Caco-2 (cell line): ENCODE measurements around the gene WDFY4. TPM values are rescaled to one million over a fixed set of nuclear protein-coding genes. Genes with fewer than 3 reads are reported as not detected.

ENCODE experiments used
- BruUV-seq: library from RNA; stranded (reverse); fragments of 400-500 nt; replicated peaks from 2 replicates; lab custom pipeline; 2021; lab: Mats Ljungman, UMichigan
- CTCF ChIA-PET: fragments of 300-600 bp; sonication (Branson Sonifier 250); formaldehyde crosslinking; loops from one replicate; lab custom pipeline; 2022; ENCODE audit warnings: antibody characterized with exemption; lab: Charles Lee
- POLR2A ChIA-PET: fragments of 300-600 bp; sonication (Branson Sonifier 250); formaldehyde crosslinking; loops from one replicate; lab custom pipeline; 2022; ENCODE audit warnings: antibody characterized with exemption; lab: Charles Lee
- DNase-seq, 2 experiments: peaks; one replicate each; pipeline versions ENCODE4 v3.0.0 to v3.0.0-alpha.2; 2020 to 2022
- H3K27me3 ChIP-seq: replicated peaks from 2 replicates; pipeline ENCODE4 v1.6.0; 2011; ENCODE audit warnings: low read length; ENCODE audit not compliant: control insufficient read depth, insufficient read depth
- H3K36me3 ChIP-seq: 2 replicates; pipeline ENCODE4 v1.5.1; 2011; ENCODE audit warnings: low read length; ENCODE audit not compliant: control insufficient read depth, insufficient read depth
- H3K4me1 ChIP-seq: fragments of 250-450 bp; sonication (Bioruptor Pico); 2 replicates; pipeline ENCODE4 v1.5.1; 2020; ENCODE audit warnings: mild to moderate bottlenecking
- H3K4me3 ChIP-seq: 2 replicates; pipeline ENCODE4 v1.5.1; 2011; ENCODE audit warnings: low read depth, mild to moderate bottlenecking, control low read depth, low read length
- H3K9me3 ChIP-seq: fragments of 250-450 bp; sonication (Bioruptor Pico); 2 replicates; pipeline ENCODE4 v1.5.1; 2020; ENCODE audit warnings: mild to moderate bottlenecking, moderate library complexity
- H3K27ac Mint-ChIP-seq: one replicate; pipeline ENCODE4 v1.8.0; 2022; ENCODE audit warnings: mixed read lengths; ENCODE audit not compliant: unreplicated experiment
- H3K27me3 Mint-ChIP-seq: one replicate; pipeline ENCODE4 v1.8.0; 2022; ENCODE audit warnings: mixed read lengths; ENCODE audit not compliant: insufficient read depth, unreplicated experiment
- H3K36me3 Mint-ChIP-seq: one replicate; pipeline ENCODE4 v1.8.0; 2022; ENCODE audit warnings: mild to moderate bottlenecking, mixed read lengths; ENCODE audit not compliant: insufficient read depth, unreplicated experiment
- H3K4me1 Mint-ChIP-seq: one replicate; pipeline ENCODE4 v1.8.0; 2022; ENCODE audit warnings: low read depth, mixed read lengths; ENCODE audit not compliant: unreplicated experiment
- H3K4me3 Mint-ChIP-seq: one replicate; pipeline ENCODE4 v1.8.0; 2022; ENCODE audit warnings: mild to moderate bottlenecking, moderate library complexity, mixed read lengths; ENCODE audit not compliant: unreplicated experiment
- H3K9me3 Mint-ChIP-seq: one replicate; pipeline ENCODE4 v1.8.0; 2022; ENCODE audit warnings: mixed read lengths; ENCODE audit not compliant: unreplicated experiment
- intact Hi-C: fragments of 100-400 bp; cut with micrococcal nuclease; formaldehyde crosslinking; loops from one replicate; pipeline ENCODE4 v1.10.0; 2022; ENCODE audit not compliant: unreplicated experiment
- total RNA-seq: library from RNA; stranded (reverse); gene quantifications from 2 replicates; pipeline ENCODE4 v1.2.3, GENCODE V29; 2022
- TF ChIP-seq, protein P1 (sequence below), 2 experiments: fragments of 200-600 bp in 1 of 2; IDR thresholded peaks; 1 replicate in 1 of 2; 2 replicates in 1 of 2; pipeline versions ENCODE4 v1.5.1 to v1.8.0; 2011 to 2022; ENCODE audit warnings: antibody characterized with exemption in 1 of 2, control low read depth in 1 of 2, inconsistent platforms in 1 of 2, low read depth in 1 of 2, low read length in 1 of 2, mild to moderate bottlenecking in 1 of 2, moderate library complexity in 1 of 2; ENCODE audit not compliant: insufficient read depth in 1 of 2, severe bottlenecking in 1 of 2, unreplicated experiment in 1 of 2

The WDFY4 gene
- total RNA-seq, 1 experiment from 2014 or later, result not detected

DNA sequence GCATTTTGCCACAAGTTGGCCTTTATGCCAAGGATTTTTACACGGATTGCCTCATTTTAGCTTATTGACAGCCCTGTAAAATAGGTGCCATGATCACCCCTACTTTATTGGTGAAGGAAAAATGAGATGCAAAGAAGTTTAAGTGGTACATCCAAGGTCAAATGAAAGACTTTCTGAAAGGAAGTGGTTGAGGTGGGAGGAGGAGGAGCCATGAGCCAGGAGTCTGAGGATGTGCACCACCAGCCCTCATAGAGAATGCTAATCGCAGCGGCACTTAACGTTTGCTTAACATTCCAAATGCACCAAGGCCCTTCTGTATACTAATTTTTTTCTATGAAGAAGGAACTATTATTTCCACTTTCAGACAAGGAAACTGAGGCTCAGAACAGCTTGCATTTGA lies 286.0 kb downstream of the WDFY4 start:
- H3K27me3 Mint-ChIP-seq, result peaks cover 21% of the 10 kb centered on the region
- BruUV-seq, result no TSS peak
- DNase-seq, result no peak
- ChIA-PET CTCF (no interaction called here), POLR2A (no interaction called here)
- H3K27ac Mint-ChIP-seq, result no peak overlapping the region
- TF ChIP-seq, protein P1, sequence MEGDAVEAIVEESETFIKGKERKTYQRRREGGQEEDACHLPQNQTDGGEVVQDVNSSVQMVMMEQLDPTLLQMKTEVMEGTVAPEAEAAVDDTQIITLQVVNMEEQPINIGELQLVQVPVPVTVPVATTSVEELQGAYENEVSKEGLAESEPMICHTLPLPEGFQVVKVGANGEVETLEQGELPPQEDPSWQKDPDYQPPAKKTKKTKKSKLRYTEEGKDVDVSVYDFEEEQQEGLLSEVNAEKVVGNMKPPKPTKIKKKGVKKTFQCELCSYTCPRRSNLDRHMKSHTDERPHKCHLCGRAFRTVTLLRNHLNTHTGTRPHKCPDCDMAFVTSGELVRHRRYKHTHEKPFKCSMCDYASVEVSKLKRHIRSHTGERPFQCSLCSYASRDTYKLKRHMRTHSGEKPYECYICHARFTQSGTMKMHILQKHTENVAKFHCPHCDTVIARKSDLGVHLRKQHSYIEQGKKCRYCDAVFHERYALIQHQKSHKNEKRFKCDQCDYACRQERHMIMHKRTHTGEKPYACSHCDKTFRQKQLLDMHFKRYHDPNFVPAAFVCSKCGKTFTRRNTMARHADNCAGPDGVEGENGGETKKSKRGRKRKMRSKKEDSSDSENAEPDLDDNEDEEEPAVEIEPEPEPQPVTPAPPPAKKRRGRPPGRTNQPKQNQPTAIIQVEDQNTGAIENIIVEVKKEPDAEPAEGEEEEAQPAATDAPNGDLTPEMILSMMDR (IDR thresholded peaks at IDR 0.05; ENCODE audit: insufficient read depth in 1 of 2, low read depth in 1 of 2, low read length in 1 of 2, severe bottlenecking in 1 of 2, unreplicated experiment in 1 of 2), result no peak
- Histone ChIP-seq H3K27me3 (no peaks in the 10 kb centered on the region), H3K4me1 (no peaks in the 10 kb centered on the region), H3K9me3 (no peaks in the 10 kb centered on the region), H3K36me3 (no peaks in the 10 kb centered on the region), H3K4me3 (no peak overlapping the region)
- intact Hi-C loops, result no loop called here
- H3K4me1 Mint-ChIP-seq, result no peaks in the 10 kb centered on the region
- no peak overlapping the region for H3K4me3 Mint-ChIP-seq
- H3K36me3 Mint-ChIP-seq, result no peaks in the 10 kb centered on the region
- H3K9me3 Mint-ChIP-seq, result no peaks in the 10 kb centered on the region

DNA sequence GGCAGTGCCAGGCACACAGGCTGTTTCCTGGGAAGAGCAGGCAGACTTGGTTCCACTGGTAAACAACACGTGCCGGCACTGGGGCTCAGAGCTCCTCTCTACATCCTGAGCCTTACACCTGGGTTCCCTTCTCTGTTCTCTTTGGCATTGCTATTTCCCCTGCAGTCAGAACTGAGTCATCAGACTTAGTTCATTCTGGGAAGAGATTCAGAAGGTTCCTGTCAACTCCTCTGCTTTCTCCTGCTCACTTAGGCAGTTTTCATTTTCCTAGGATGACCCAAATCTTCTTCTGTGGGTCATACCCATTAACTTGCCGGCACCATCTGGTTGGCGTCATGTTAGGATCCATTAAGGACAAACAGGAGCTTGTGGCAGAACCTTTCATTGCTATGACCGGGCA lies 288.4 kb downstream of the WDFY4 start:
- BruUV-seq, result no TSS peak
- H3K36me3 ChIP-seq, result no peaks in the 10 kb centered on the region
- intact Hi-C loops, result no loop called here
- ChIA-PET POLR2A (no interaction called here), CTCF (no interaction called here)
- H3K27me3 ChIP-seq, result no peaks in the 10 kb centered on the region
- DNase-seq, result no peak
- no peak overlapping the region for H3K4me3 ChIP-seq
- no peaks in the 10 kb centered on the region for H3K9me3 ChIP-seq
- Mint-ChIP-seq H3K4me3 (no peak overlapping the region), H3K27ac (no peak overlapping the region), H3K36me3 (no peaks in the 10 kb centered on the region), H3K9me3 (no peaks in the 10 kb centered on the region), H3K27me3 (peaks cover 14% of the 10 kb centered on the region), H3K4me1 (no peaks in the 10 kb centered on the region)
- H3K4me1 ChIP-seq, result no peaks in the 10 kb centered on the region
- TF ChIP-seq, protein P1 (IDR thresholded peaks at IDR 0.05; ENCODE audit: insufficient read depth in 1 of 2, low read depth in 1 of 2, low read length in 1 of 2, severe bottlenecking in 1 of 2, unreplicated experiment in 1 of 2), result no peak

DNA sequence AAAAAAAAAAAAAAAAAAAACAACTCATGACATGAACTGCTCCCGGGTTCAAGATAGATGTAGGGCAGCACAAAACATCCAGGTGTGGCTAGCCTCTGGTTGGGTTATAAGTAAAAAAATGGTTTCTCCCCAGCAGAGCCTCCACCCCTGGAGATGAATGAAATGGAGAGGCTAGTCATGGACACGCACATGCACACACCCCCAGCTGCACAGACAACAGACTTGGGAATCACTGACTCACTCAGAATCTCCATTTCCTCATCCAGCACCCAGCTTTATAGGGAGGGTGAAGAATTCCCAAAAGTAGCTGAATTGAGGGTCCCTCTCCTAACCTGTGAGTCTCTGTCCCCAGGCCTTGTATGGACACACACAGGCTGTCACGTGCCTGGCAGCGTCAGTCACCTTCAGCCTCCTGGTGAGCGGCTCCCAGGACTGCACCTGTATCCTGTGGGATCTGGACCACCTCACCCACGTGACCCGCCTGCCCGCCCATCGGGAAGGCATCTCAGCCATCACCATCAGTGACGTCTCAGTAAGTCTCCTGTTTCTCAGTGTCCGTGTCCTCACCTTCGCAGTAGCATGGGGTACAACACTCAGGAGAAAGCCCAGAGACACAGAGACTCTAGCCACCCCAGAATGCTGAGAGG lies 290.0 kb downstream of the WDFY4 start:
- peaks cover 16% of the 10 kb centered on the region for H3K27me3 Mint-ChIP-seq
- CTCF ChIA-PET, result interaction anchor here (2.4 kb wide), 1 partner anchor 189 kb away, joined by 18 read pairs; no protein-coding TSS in a partner anchor
- TF ChIP-seq, protein P1 (IDR thresholded peaks at IDR 0.05; ENCODE audit: insufficient read depth in 1 of 2, low read depth in 1 of 2, low read length in 1 of 2, severe bottlenecking in 1 of 2, unreplicated experiment in 1 of 2), result no peak

More for the DNA sequence above, 290.0 kb downstream of the WDFY4 start:
- Histone ChIP-seq H3K36me3 (no peaks in the 10 kb centered on the region), H3K4me1 (no peaks in the 10 kb centered on the region), H3K9me3 (no peaks in the 10 kb centered on the region), H3K4me3 (no peak overlapping the region), H3K27me3 (no peaks in the 10 kb centered on the region)
- intact Hi-C loops, result no loop called here
- DNase-seq, result no peak
- Mint-ChIP-seq H3K36me3 (no peaks in the 10 kb centered on the region), H3K4me3 (no peak overlapping the region), H3K27ac (no peak overlapping the region), H3K4me1 (no peaks in the 10 kb centered on the region), H3K9me3 (no peaks in the 10 kb centered on the region)
- no TSS peak for BruUV-seq
- POLR2A ChIA-PET, result no interaction called here
